Adipose tissue (tissue), 3 donors: ENCODE measurements around the gene XKR7. TPM values are rescaled to one million over a fixed set of nuclear protein-coding genes. Genes with fewer than 3 reads are reported as not detected.
"Not testable (repeated sequence)": the region's sequence is repeated elsewhere in the genome, so short reads cannot be mapped to it uniquely, and the experiment has no call there.

Experiments used
- H3K27ac ChIP-seq: one replicate; pipeline ENCODE4 v1.5.1; 2013; ENCODE audit warnings: low read depth, low read length
- WGBS, 3 donors: extraction: QIAGEN DNeasy Blood & Tissue Kit; methylation state at CpG; one replicate each; pipeline ENCODE4 v1.1.7; 2013; 5-methylcytosine and 5-hydroxymethylcytosine counted together
- polyA plus RNA-seq, 3 donors: library from polyadenylated mRNA; stranded (reverse); fragments of 200-250 nt; gene quantifications; one replicate each; pipeline ENCODE4 v1.2.3, GENCODE V29; 2013
- donor health status: healthy with polysubstance abuse.
- donor health status: Bipolar disorder and iron deficiency.
- donor health status: healthy.

Gene XKR7
- polyA plus RNA-seq, 3 donors, result under 0.01 to 0.15 TPM; not detected in 1

DNA sequence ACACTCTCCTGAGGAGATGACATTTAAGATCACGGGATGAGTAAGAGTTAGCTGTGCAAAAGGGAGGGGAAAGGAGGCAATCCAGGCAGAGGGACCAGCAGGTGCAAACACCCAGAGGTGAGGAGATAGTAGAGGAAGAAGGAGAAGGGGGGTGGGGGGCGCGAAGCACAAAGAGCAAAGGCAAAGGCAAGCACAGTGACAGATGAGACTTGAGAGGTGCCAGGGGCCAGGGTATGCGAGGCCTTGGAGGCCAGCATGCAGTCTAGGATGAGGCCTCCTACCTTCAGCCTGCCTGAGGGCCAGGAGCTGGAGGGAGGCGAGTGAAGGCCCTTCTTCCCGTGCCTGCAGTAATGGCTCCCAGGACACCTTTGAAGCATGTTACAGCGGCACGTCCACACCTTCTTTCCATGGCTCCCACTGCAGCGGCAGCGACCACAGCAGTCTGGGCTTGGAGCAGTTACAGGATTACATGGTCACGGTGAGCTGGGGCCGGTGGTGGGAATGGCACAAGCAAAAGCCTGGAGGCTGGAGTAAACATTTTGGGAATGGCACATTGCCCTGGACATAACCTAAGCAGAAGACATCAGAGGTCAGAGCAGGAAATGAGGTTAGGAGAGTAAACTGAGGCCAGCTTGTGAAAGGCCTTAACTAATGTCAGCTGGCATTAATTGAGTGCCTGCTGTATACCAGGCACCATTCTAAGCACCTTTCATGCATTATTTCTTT, 60.9 kb downstream of the XKR7 start:
- WGBS, 3 donors, result 44 to 59% (median 53%) methylated on average over 12 of the region's 12 CpGs
- no peak overlapping the region for H3K27ac ChIP-seq

DNA sequence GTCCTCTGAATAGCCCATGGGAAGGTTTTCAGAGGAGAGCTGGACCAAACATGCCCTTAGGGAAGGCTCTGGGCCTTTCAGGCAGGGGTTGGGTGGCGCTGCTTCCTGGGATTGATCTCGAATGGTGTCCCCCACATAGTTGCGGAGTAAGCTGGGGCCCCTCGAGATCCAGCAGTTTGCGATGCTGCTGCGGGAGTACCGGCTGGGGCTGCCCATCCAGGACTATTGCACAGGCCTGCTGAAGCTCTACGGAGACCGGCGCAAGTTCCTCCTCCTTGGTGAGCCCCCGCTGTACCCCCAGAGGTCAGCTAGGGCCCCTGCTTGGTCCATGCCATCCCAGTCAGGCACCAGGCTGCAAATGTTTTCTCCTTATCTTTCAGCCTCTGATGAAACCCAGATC, 61.6 kb downstream of the XKR7 start:
- no peak overlapping the region for H3K27ac ChIP-seq
- 83 to 85% (median 84%) methylated on average over 11 of the region's 11 CpGs for WGBS, 3 donors

DNA sequence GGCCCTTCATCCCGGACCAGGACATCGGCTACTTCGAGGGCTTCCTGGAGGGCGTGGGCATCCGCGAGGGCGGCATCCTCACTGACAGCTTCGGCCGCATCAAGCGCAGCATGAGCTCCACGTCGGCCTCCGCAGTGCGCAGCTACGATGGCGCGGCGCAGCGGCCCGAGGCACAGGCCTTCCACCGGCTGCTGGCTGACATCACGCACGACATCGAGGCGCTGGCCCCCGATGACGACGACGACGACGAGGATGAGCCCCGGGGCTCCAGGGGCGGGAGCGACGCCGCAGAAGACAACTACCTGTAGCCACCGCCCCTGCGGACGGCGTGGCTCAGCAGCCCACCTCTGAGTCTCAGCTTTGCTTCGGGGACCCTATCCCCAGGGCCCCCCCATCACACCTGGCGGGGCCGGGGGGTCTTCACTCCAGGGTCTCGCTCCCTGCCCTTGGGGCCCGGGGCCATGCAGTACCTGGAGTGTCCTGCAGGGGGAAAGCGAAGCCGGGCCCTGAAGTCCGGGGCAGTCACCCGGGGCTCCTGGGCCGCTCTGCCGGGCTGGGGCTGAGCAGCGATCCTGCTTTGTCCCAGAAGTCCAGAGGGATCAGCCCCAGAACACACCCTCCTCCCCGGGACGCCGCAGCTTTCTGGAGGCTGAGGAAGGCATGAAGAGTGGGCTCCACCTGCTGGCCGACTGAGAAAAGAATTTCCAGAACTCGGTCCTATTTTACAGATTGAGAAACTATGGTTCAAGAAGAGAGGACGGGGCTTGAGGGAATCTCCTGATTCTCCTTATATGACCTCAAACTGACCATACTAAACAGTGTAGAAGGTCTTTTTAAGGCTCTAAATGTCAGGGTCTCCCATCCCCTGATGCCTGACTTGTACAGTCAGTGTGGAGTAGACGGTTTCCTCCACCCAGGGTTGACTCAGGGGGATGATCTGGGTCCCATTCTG, 63.3 kb downstream of the XKR7 start:
- WGBS, 3 donors, result 12 to 24% (median 18%) methylated on average over 59 of the region's 59 CpGs
- no peak overlapping the region for H3K27ac ChIP-seq

GRCh38 chr20:32033316-32033715, 65.4 kb downstream of the XKR7 start:
- no peak overlapping the region for H3K27ac ChIP-seq
- WGBS, 3 donors, result 39 to 61% (median 43%) methylated on average over 2 of the region's 2 CpGs

GRCh38 chr20:32033721-32034120, 65.8 kb downstream of the XKR7 start:
- 57 to 71% (median 70%) methylated on average over 3 of the region's 3 CpGs for WGBS, 3 donors
- not testable (repeated sequence) for H3K27ac ChIP-seq

DNA sequence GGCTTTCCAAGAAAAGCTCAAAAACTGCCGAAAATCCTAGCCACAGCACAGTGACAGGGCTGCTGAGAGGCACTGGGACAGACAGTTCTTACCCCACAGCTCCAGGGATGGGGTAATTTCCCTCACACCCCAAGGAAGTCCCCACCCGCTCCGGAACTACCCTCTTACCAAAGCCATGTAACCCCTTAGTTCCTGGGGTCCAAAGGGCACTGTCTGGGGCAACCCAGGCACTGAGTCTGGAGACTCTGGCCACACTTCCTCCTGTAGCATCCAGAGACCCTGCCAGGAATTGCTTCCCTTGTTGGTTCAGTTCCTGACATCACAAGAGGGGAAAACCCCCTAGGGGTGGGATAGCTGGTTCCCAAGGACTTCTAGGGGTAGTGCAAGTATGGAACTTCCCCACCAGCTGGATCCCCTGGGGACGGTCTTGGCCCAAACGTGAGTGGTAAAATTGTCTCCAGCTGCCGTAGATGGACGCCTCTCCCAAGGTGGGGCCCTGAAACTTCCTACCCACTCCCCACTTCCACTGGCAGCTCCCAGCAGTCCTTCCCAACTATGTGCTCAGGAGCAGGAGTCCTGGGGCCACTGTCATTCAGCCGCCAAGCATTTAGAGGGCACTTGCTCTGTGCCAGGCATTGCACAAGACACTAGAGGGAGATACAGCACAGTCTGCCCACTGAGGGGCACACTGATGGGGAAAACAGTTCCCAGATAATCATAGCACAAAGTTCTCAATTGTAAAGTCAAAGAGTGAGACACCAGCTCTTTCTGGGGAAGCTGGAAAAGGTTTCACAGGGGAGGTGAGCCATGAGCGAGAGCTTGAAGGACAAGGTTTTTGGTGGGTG, 66.9 kb downstream of the XKR7 start:
- H3K27ac ChIP-seq, result no peak overlapping the region
- WGBS, 3 donors, result 31 to 51% (median 37%) methylated on average over 9 of the region's 9 CpGs

DNA sequence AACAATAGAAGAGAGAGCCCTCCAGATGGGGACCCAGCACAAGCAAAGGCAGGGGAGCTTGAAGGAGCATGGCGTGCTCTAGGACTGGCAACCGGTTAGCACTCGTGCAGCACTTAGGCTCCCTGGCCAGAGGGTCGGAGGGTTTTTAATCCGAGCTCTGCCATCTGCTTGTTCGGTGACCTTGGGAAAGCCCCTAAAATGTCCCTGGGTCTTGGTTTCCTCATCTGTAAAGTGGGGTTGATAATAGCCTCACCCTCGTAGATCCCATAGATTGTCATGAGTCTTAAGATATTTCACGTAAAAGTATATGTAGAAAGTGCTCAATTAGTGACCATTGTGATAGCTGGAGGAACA, 67.5 kb downstream of the XKR7 start:
- no peak overlapping the region for H3K27ac ChIP-seq
- 69 to 81% (median 78%) methylated on average over 8 of the region's 8 CpGs for WGBS, 3 donors

DNA sequence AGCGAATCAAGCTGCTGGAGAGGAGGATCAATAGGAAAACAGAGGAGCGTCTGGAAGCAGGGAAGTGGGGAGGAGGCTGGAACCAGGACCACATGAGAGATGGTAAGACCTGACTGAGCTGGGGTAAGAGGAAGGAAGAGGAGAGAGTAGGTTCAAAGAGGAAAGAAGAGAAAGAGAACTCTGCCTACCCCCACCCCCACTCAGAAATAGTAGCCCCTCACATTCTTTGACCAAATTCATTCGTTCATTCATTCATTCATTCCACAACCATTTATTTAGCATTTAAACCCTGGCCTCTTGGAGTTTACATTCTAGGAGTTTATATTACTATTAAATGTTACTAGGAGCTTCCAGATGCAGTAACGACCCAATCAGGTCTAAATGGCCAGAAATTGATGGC, 68.3 kb downstream of the XKR7 start:
- 42 to 51% (median 42%) methylated on average over 4 of the region's 4 CpGs for WGBS, 3 donors
- no peak overlapping the region for H3K27ac ChIP-seq

- no peak overlapping the region for H3K27ac ChIP-seq
- WGBS, 3 donors, result 36 to 48% (median 46%) methylated on average over 10 of the region's 10 CpGs
Observed at GRCh38 chr20:32036716-32037485, 69.0 kb downstream of the XKR7 start.

DNA sequence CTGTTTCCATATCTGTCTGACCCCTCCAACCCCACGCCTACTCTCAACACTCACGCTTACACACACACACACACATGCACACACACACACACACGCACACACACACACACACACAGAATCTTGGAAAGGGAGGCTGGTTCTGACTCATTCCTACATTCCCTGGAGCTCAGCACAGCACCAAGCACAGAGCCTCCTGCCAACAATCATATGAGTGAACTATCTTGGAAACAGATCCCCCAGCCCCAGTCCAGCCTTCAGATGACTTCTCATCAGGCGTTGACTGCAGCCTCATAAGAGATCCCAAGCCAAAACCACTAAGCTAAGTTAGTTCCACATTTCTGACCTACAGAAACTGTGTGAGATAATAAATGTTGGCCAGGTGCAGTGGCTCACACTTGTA, 70.0 kb downstream of the XKR7 start:
- WGBS, 3 donors, result 48 to 79% (median 57%) methylated on average over 4 of the region's 4 CpGs
- no peak overlapping the region for H3K27ac ChIP-seq

GRCh38 chr20:32040142-32040953, 72.4 kb downstream of the XKR7 start:
- WGBS, 3 donors, result 38 to 56% (median 41%) methylated on average over 9 to 10 of the region's 10 CpGs
- H3K27ac ChIP-seq, result peak overlapping the region; percentile 74

DNA sequence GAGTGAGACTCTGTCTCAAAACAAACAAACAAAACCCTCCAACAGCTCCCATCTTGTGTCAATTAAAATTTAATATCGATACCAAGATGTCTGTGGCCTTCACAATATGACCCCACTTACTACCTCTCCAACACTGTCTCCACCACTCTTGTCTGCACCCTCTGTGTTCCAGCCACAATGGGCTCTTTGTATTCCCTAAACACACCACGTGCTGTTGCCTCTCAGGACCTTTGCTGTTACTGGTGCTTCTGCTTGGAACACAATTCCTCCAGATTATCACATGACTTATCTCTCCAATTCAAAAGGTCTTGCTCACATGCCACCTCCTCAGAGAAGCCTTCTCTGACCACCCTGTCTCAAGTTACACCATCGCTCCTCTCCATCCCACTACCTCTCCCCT, 78.0 kb downstream of the XKR7 start:
- H3K27ac ChIP-seq, result no peak overlapping the region
- 61 to 85% (median 79%) methylated on average over 3 of the region's 3 CpGs for WGBS, 3 donors

- 88 to 96% (median 96%) methylated on average over 4 of the region's 4 CpGs for WGBS, 3 donors
Observed at GRCh38 chr20:32050324-32050841, 82.4 kb downstream of the XKR7 start.

DNA sequence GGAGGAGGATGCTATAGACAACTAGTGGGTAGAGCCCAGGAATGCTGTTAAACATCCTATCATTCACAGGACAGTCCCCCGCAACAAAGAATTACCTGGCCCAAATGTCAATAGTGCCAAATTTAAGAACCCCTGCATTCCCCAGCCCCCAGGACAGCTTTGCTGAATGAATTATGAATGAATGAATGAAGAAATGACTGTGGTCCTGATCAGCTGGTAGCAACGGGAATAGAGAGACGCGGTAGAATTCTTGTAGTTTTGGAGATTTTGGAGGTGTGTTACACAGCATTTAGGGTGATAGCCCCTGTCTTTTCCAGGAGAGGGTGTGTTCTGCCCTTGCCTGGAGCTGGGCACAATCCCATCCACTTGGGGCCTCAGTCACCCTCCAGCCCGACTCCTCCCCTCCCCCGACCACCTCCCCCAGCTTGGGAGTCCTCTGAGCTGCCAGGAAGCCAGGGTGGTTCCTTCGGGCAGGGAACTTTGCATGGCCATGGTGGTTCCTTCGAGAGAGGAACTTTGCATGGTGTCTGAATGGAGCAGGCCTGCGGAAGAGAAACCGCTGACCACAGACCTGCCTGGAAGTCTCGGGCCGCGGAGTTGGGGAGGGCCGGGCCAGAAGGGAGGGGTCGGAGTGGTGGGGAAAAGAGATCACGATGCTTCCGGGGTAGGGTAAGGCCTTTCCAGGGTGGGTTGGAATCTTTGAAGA, 83.1 kb downstream of the XKR7 start:
- H3K27ac ChIP-seq, result no peak overlapping the region
- WGBS, 3 donors, result 14 to 16% (median 16%) methylated on average over 17 of the region's 17 CpGs

More at GRCh38 chr20:32050324-32050841, 82.4 kb downstream of the XKR7 start:
- H3K27ac ChIP-seq, result no peak overlapping the region

DNA sequence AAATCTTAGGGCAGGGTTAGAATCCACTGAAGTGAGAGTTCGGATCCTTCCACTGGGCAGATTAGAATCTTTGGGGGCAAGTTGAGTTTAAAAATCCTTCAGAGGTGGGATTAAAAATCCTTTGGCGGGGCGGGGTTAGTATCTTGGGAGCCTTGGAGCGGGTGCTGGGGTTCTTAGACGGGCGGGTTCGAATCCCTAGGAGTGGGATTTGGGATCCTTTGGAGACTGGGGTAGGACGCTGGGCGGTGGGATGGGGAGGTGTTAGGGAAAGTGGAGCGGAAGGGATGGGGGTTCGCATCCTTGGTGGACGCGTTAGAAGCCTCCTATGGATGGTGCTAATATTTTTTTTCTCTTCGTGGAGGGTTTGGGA, 83.8 kb downstream of the XKR7 start:
- peak overlapping the region; percentile 59 for H3K27ac ChIP-seq
- 11 to 15% (median 11%) methylated on average over 14 of the region's 14 CpGs for WGBS, 3 donors

GRCh38 chr20:32052090-32052777, 84.3 kb downstream of the XKR7 start, which contains the start of gene HCK:
Gene HCK, plus strand, starts transcription at chr20:32052242.
- WGBS, 3 donors, result 1 to 2% (median 1%) methylated on average over 48 to 58 of the region's 58 CpGs
- peak within 1 kb of the TSS; percentile 94 for H3K27ac ChIP-seq
